Ascending aorta (tissue), 2 donors: ENCODE results near the gene DMRTC2. TPM values are rescaled to one million over a fixed set of nuclear protein-coding genes. Genes with fewer than 3 reads are reported as not detected.

ENCODE experiments used
- DNase-seq, 2 donors: peaks; one replicate each; pipeline ENCODE4 v3.0.0-alpha.2; 2019; ENCODE audit warnings: low spot score in 2 of 2
- H3K27ac ChIP-seq, 2 donors: fragments of 200-600 bp; sonication (generic); one replicate each; pipeline ENCODE4 v1.5.1; 2016 to 2017; ENCODE audit warnings: mild to moderate bottlenecking in 1 of 2
- H3K27me3 ChIP-seq: fragments of 200-600 bp; sonication (generic); one replicate; pipeline ENCODE4 v1.5.1; 2017
- H3K36me3 ChIP-seq, 2 donors: fragments of 200-600 bp; sonication (generic); one replicate each; pipeline ENCODE4 v1.5.1; 2016
- H3K4me1 ChIP-seq, 2 donors: fragments of 200-600 bp; sonication (generic); one replicate each; pipeline ENCODE4 v1.5.1; 2016 to 2017; ENCODE audit warnings: mild to moderate bottlenecking in 1 of 2
- H3K4me3 ChIP-seq, 2 donors: fragments of 200-600 bp; sonication (generic); one replicate each; pipeline ENCODE4 v1.5.1; 2016 to 2017; ENCODE audit warnings: mild to moderate bottlenecking in 1 of 2
- H3K9me3 ChIP-seq, 2 donors: fragments of 200-600 bp; sonication (generic); one replicate each; pipeline ENCODE4 v1.5.1; 2016
- intact Hi-C: fragments of 100-400 bp; cut with DNase I; formaldehyde crosslinking; loops from one replicate; pipeline ENCODE4 v1.15.1; 2023
- total RNA-seq: library from RNA; depleted of rRNA; stranded (reverse); fragments of >200 nt; gene quantifications from one replicate; pipeline ENCODE4 v1.1.0, GENCODE V29; 2016
- TF ChIP-seq, protein P1 (sequence below), 3 experiments: fragments of 200-600 bp in 2 of 3; fragments of 450-650 bp in 1 of 3; sonication (generic) in 2 of 3; IDR thresholded peaks; one replicate each; pipeline ENCODE4 v1.5.1; 2016 to 2019; ENCODE audit warnings: antibody characterized with exemption in 3 of 3, mild to moderate bottlenecking in 1 of 3, moderate library complexity in 1 of 3

The DMRTC2 gene
- total RNA-seq, 1 donor from 2014 or later: not detected

DNA sequence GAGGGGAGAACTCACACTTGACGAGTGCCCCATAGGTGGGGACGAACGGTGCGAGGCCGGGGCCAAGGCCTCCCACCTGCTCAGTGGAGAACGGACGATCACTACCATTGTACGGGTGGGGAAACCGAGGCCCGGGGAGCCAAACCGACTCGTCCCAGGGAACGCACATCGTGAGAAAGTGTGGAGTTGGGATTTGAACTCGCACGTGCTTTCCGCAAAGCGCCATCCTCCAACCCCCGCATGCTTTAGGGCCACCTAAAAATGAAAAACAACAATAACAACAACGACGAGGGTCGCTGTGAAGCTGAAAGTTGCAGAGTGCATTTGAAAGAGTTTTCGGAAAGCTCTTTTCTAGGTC, 38.6 kb downstream of the DMRTC2 start:
- peak overlapping the region; percentile 91 to 100 for H3K4me3 ChIP-seq
- intact Hi-C loops: loop anchor here (5.0 kb wide), 3 partner anchors 194 to 446 kb away; partner anchors contain the start of genes DEDD2, DMAC2 and ZNF574
- H3K27me3 ChIP-seq: no peaks in the 10 kb centered on the region
- peak overlapping the region; percentile 73 to 90 for H3K27ac ChIP-seq
- peaks cover 0 to under 1% of the 10 kb centered on the region in 2 donors for H3K36me3 ChIP-seq
- TF ChIP-seq, protein P1, sequence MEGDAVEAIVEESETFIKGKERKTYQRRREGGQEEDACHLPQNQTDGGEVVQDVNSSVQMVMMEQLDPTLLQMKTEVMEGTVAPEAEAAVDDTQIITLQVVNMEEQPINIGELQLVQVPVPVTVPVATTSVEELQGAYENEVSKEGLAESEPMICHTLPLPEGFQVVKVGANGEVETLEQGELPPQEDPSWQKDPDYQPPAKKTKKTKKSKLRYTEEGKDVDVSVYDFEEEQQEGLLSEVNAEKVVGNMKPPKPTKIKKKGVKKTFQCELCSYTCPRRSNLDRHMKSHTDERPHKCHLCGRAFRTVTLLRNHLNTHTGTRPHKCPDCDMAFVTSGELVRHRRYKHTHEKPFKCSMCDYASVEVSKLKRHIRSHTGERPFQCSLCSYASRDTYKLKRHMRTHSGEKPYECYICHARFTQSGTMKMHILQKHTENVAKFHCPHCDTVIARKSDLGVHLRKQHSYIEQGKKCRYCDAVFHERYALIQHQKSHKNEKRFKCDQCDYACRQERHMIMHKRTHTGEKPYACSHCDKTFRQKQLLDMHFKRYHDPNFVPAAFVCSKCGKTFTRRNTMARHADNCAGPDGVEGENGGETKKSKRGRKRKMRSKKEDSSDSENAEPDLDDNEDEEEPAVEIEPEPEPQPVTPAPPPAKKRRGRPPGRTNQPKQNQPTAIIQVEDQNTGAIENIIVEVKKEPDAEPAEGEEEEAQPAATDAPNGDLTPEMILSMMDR (IDR thresholded peaks at IDR 0.05): no peak
- H3K4me1 ChIP-seq: peaks cover 12% of the 10 kb centered on the region in 2 donors
- no peaks in the 10 kb centered on the region for H3K9me3 ChIP-seq
- no peak for DNase-seq

DNA sequence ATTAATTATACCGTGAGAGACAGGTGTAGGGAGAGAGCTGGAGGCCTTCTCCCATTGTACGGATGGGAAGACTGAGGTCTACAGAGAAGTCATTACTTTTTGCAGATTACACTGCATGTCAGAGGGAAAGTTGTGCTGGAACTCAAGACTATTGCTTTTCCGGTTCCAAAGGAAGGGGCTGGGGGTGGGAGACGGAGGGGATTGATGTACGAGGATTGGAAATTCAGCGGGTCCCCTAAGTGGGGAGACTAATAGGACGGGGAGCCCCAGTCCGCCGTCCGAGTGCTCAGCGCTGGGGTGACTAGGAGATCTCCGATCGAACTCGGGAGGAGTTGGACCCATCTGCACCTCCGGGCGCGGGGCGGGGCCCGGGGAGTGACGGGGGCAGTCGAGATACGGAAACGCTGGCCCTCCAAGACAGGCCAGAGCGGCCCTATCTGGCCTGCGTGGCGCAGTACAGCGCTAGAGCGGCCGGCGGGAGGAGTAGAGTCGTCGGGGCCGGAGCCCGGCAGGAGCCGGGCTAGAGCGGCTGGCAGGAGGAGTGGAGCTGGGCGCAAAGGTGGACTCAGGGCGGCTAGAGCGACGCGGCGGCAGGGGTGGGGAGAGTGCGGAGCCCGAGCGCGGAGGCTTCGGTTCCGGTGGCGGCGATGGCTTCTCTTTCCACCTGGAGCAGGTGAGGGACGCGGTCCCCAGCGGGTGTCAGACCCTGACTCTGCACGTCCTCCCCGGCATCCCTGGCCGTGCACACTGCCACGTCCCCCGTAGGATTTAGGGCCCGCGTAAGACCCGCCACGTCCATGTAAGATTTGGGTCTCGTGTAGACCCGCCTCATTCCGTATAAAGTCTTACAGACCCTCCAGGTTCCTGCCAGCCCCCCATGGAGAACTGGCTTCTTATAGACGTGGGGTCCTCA, 39.2 kb downstream of the DMRTC2 start:
- Histone ChIP-seq H3K27ac (peak overlapping the region in 1 of 2 donors; percentile 90), H3K4me3 (peak overlapping the region; percentile 91 to 100), H3K36me3 (peaks cover 0 to 7% of the 10 kb centered on the region in 2 donors), H3K4me1 (peaks cover 12% of the 10 kb centered on the region in 2 donors), H3K9me3 (no peaks in the 10 kb centered on the region), H3K27me3 (no peaks in the 10 kb centered on the region)
- intact Hi-C loops: loop anchor here (1.0 to 5.0 kb wide), 5 partner anchors 24 to 447 kb away; partner anchors contain the start of genes DEDD2, DMAC2, RABAC1 and RPS19
- TF ChIP-seq, protein P1 (IDR thresholded peaks at IDR 0.05): no peak
- DNase-seq: peak; percentile 84 to 97

GRCh38 chr19:41886761-41887710, 42.2 kb downstream of the DMRTC2 start:
- Histone ChIP-seq H3K4me3 (peak overlapping the region in 1 of 2 donors; percentile 14), H3K27me3 (no peaks in the 10 kb centered on the region), H3K27ac (no peak overlapping the region), H3K36me3 (peaks cover 7 to 19% of the 10 kb centered on the region in 2 donors), H3K9me3 (no peaks in the 10 kb centered on the region), H3K4me1 (peaks cover 12% of the 10 kb centered on the region in 2 donors)
- no peak for DNase-seq
- intact Hi-C loops: no loop called here
- TF ChIP-seq, protein P1 (IDR thresholded peaks at IDR 0.05): no peak

DNA sequence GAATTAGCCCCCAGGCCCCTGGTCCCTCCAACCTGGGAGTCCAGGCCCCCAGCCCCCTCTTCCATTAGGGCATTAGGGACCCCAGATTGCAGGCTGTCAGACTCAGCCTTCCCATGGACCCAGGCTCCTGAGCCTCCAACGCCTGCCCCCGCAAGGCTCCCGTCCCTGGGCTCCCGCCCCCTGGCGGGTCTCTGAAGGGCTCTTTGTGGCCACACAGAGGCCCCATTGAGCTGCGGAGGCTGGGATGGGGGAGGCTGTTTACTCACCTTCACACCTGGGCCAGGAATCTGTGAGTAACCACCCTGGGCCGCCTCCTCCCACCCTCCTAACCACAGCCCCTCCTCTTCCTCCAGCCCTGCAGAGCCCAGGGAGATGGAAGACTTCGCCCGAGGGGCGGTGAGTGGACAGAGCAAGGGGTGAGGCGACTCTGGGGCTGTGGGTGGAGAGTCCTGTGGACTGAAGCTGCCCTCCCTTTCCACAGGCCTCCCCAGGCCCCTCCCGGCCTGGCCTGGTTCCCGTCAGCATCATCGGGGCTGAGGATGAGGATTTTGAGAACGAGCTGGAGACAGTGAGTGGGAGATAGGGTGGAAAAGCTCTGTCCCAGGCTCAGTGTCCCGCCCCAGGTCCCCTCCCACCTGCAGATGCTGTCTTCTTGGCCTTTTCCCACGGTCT, 43.0 kb downstream of the DMRTC2 start:
- H3K9me3 ChIP-seq: no peaks in the 10 kb centered on the region
- intact Hi-C loops: no loop called here
- H3K27ac ChIP-seq: no peak overlapping the region
- no peaks in the 10 kb centered on the region for H3K27me3 ChIP-seq
- peak in 1 of 2 donors; percentile 72 for DNase-seq
- H3K4me1 ChIP-seq: peaks cover 12% of the 10 kb centered on the region in 2 donors
- no peak overlapping the region for H3K4me3 ChIP-seq
- TF ChIP-seq, protein P1 (IDR thresholded peaks at IDR 0.05): no peak
- H3K36me3 ChIP-seq: peaks cover 16 to 25% of the 10 kb centered on the region in 2 donors

- H3K4me3 ChIP-seq: no peak overlapping the region
- TF ChIP-seq, protein P1 (IDR thresholded peaks at IDR 0.05): no peak
- H3K27me3 ChIP-seq: no peaks in the 10 kb centered on the region
- peaks cover 16 to 27% of the 10 kb centered on the region in 2 donors for H3K36me3 ChIP-seq
- H3K9me3 ChIP-seq: no peaks in the 10 kb centered on the region
- peaks cover 12% of the 10 kb centered on the region in 2 donors for H3K4me1 ChIP-seq
- no peak for DNase-seq
- H3K27ac ChIP-seq: no peak overlapping the region
- intact Hi-C loops: no loop called here
Observed at GRCh38 chr19:41888926-41889325, 44.1 kb downstream of the DMRTC2 start.
